Kidney (tissue), 14 donors: ENCODE results near the gene RAPGEF1. TPM values are rescaled to one million over a fixed set of nuclear protein-coding genes. Genes with fewer than 3 reads are reported as not detected.
A peak's percentile ranks its signal among the peaks of the same experiment; 100 is the strongest.

ENCODE experiments used
- DNase-seq, 5 donors: peaks; one replicate each; pipeline ENCODE4 v3.0.0-alpha.2; 2013 to 2020
- FAIRE-seq: peaks from 2 replicates; lab custom pipeline; 2012; peaks lifted over from hg19 to GRCh38; lab: Jason Lieb, UNC
- H3K27ac ChIP-seq, 2 donors: one replicate each; pipeline ENCODE4 v1.7.0; 2013; ENCODE audit warnings: low read depth in 2 of 2, low read length in 2 of 2, inconsistent platforms in 1 of 2
- H3K27me3 ChIP-seq: one replicate; pipeline ENCODE4 v1.7.1; 2013; ENCODE audit warnings: low read length, inconsistent platforms; ENCODE audit not compliant: control insufficient read depth, insufficient read depth
- H3K36me3 ChIP-seq, 3 donors: one replicate each; pipeline versions ENCODE4 v1.7.0 to v1.7.1; 2013; ENCODE audit warnings: low read length in 3 of 3, control low read depth in 1 of 3, inconsistent platforms in 1 of 3; ENCODE audit not compliant: insufficient read depth in 3 of 3, control insufficient read depth in 2 of 3
- H3K4me1 ChIP-seq, 3 donors: one replicate each; pipeline versions ENCODE4 v1.7.0 to v1.7.1; 2013; ENCODE audit warnings: low read length in 3 of 3, inconsistent platforms in 1 of 3, low read depth in 1 of 3; ENCODE audit not compliant: control insufficient read depth in 2 of 3, insufficient read depth in 2 of 3
- H3K4me3 ChIP-seq, 3 donors: one replicate each; pipeline versions ENCODE4 v1.7.0 to v1.8.1; 2013; ENCODE audit warnings: low read length in 3 of 3, control low read depth in 1 of 3, inconsistent platforms in 1 of 3
- H3K9ac ChIP-seq, 3 donors: one replicate each; pipeline versions ENCODE4 v1.7.0 to v1.7.1; 2013; ENCODE audit warnings: low read length in 3 of 3, control low read depth in 1 of 3, inconsistent platforms in 1 of 3
- H3K9me3 ChIP-seq, 3 donors: one replicate each; pipeline versions ENCODE4 v1.7.0 to v1.7.1; 2013; ENCODE audit warnings: low read length in 3 of 3, control low read depth in 1 of 3, inconsistent platforms in 1 of 3; ENCODE audit not compliant: control insufficient read depth in 2 of 3, insufficient read depth in 1 of 3
- CTCF ChIP-seq: IDR thresholded peaks from 3 replicates; pipeline ENCODE4 v1.5.1; 2012; ENCODE audit warnings: mild to moderate bottlenecking, moderate library complexity, borderline replicate concordance; ENCODE audit not compliant: insufficient read depth; ENCODE audit errors: extremely low read depth
- intact Hi-C: fragments of 100-400 bp; cut with DNase I; formaldehyde crosslinking; loops from one replicate; pipeline ENCODE4 v1.11.1; 2022
- polyA plus RNA-seq: library from polyadenylated mRNA; stranded (reverse); fragments of 350-450 nt; fragmentation: Illumina TruSeq; extraction: RNeasy Lipid Tissue Mini Kit (QIAGEN cat#74804); gene quantifications from one replicate; pipeline ENCODE4 v1.2.3, GENCODE V29; 2014; ENCODE audit warnings: low read depth, low replicate concordance; ENCODE audit not compliant: insufficient read depth
- total RNA-seq: library from RNA; stranded (reverse); fragmentation: NEBNext Ultra II Directional; extraction: Animal tissue kit (Norgen Biotek cat#: 25700); gene quantifications from one replicate; pipeline ENCODE4 v1.2.1, GENCODE V29; 2021
- donor health status: control.
- donor health status: control.
- donor health status: control.
- donor health status: control.
- donor health status: control.
- donor health status: DM: yes; HTN: yes; CAD: no.
- donor health status: Normal renal cell carcinoma (clear cell type).

RAPGEF1 gene
- total and polyA plus RNA-seq, 2 donors from 2014 or later, result 15.5 to 79.7 TPM

GRCh38 chr9:131628459-131629225 lies 111.2 kb downstream of the RAPGEF1 start:
- no peak overlapping the region for H3K4me3 ChIP-seq
- no peak for DNase-seq
- H3K27me3 ChIP-seq, result no peaks in the 10 kb centered on the region

DNA sequence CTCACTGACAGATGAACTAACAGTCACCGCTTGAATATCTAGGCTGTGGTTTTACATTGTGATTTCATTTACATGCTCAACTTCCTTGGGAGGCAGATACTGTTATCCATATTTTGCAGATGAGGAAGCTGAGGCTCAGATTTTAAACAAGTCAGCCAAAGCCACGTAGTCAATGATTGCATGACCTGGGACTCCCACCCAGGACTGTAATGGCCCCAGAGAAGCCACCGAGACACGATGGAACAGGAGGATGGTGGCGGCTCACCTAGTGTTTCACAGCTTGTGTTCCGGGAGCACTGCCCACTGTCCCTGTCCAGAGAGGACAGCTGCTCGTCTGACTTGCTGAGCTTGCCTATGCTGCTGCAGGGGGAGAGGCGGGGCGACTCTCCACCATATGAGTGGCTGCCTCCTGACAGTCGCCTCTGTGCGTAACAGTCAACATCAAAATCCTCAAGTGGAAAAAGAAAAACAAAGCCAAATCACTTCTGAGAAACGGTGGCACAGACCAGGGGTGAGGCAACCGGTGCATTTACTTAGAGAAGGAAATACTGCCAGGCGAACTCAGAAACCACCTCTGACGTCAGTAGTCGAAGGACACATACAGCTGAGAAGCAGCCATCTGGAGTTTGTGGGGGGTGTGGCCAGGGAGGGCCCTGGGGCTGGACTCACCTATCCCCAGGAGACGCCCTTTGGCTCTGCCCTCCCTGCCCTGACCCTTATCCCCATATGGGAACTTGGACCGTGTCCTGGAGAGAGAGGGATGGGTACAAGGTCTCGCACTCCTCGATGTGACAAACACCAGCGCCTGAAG lies 112.0 kb downstream of the RAPGEF1 start:
- DNase-seq (peak in 1 of 5 donors; percentile 86), FAIRE-seq (no peak)
- H3K27me3 ChIP-seq, result no peaks in the 10 kb centered on the region
- TF ChIP-seq CTCF, result no peak
- H3K36me3 ChIP-seq, result peaks cover 0 to 16% (median 15%) of the 10 kb centered on the region in 3 donors
- intact Hi-C loops, result no loop called here
- no peak overlapping the region for H3K4me3 ChIP-seq
- no peak overlapping the region for H3K27ac ChIP-seq
- H3K4me1 ChIP-seq, result peaks cover 0 to 3% (median 0%) of the 10 kb centered on the region in 3 donors
- H3K9me3 ChIP-seq, result no peaks in the 10 kb centered on the region
- no peak overlapping the region for H3K9ac ChIP-seq

More at GRCh38 chr9:131628459-131629225, 111.2 kb downstream of the RAPGEF1 start:
- no peak for FAIRE-seq
- Histone ChIP-seq H3K4me1 (peaks cover 0 to 5% (median 5%) of the 10 kb centered on the region in 3 donors), H3K9me3 (no peaks in the 10 kb centered on the region), H3K9ac (no peak overlapping the region), H3K36me3 (peaks cover 0 to 16% (median 15%) of the 10 kb centered on the region in 3 donors), H3K27ac (no peak overlapping the region)
- intact Hi-C loops, result no loop called here
- no peak for TF ChIP-seq CTCF

DNA sequence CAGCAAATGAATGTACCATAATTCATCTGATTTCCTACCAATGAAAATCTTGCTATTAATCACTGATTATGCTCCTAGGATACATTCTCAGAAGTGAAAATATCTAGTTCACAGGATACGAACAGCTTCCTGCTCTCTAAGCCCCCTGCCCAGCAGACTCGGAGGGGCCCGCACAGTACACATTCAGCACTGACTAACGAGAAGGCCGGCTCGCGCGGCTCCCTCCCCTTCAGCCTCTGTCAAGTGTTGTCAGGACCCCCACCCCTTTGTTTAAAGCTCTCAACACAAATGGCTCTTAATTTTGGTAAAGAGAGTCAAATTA lies 112.6 kb downstream of the RAPGEF1 start:
- Histone ChIP-seq H3K36me3 (peaks cover 0 to 16% (median 15%) of the 10 kb centered on the region in 3 donors), H3K4me1 (peaks cover 0 to 3% (median 0%) of the 10 kb centered on the region in 3 donors), H3K4me3 (no peak overlapping the region), H3K27ac (no peak overlapping the region), H3K9me3 (no peaks in the 10 kb centered on the region), H3K27me3 (no peaks in the 10 kb centered on the region), H3K9ac (no peak overlapping the region)
- FAIRE-seq (no peak), DNase-seq (peak in 1 of 5 donors; percentile 65)
- intact Hi-C loops, result no loop called here
- TF ChIP-seq CTCF, result no peak
